H1 (cell line): ENCODE data around the gene GCH1. TPM values are rescaled to one million over a fixed set of nuclear protein-coding genes. Genes with fewer than 3 reads are reported as not detected.

Experiments
- CTCF ChIA-PET: fragments of 300-600 bp; sonication (Branson Sonifier 250); formaldehyde crosslinking; loops from one replicate; lab custom pipeline; 2021; ENCODE audit not compliant: partially characterized antibody; lab: Charles Lee
- POLR2A ChIA-PET: fragments of 300-600 bp; sonication (Branson Sonifier 250); formaldehyde crosslinking; loops from one replicate; lab custom pipeline; 2021; ENCODE audit warnings: inconsistent platforms; ENCODE audit not compliant: partially characterized antibody; lab: Charles Lee
- DNase-seq, 2 experiments: peaks; one replicate each; pipeline versions ENCODE4 v3.0.0 to v3.0.0-alpha.2; 2010 to 2022; ENCODE audit warnings: low spot score in 2 of 2, low read depth in 1 of 2, mixed read lengths in 1 of 2
- FAIRE-seq: peaks from 2 replicates; lab custom pipeline; 2011; peaks lifted over from hg19 to GRCh38; lab: Jason Lieb, UNC
- H2AFZ ChIP-seq: 2 replicates; pipeline ENCODE4 v1.8.1; 2012; ENCODE audit warnings: low read length, inconsistent platforms
- H2AK5ac ChIP-seq: 2 replicates; pipeline ENCODE4 v1.6.1; 2013; ENCODE audit warnings: low read depth, low read length
- H2BK120ac ChIP-seq: replicated peaks from 2 replicates; pipeline ENCODE3; 2013; ENCODE audit warnings: low read depth, low read length, inconsistent platforms
- H2BK12ac ChIP-seq: 2 replicates; pipeline ENCODE4 v1.6.1; 2013; ENCODE audit warnings: low read depth, low read length
- H2BK15ac ChIP-seq: 2 replicates; pipeline ENCODE4 v1.6.1; 2013; ENCODE audit warnings: low read length
- H2BK20ac ChIP-seq: 2 replicates; pipeline ENCODE4 v1.6.1; 2013; ENCODE audit warnings: low read length
- H2BK5ac ChIP-seq: 2 replicates; pipeline ENCODE4 v1.6.1; 2013; ENCODE audit warnings: low read depth, low read length
- H3K14ac ChIP-seq: 2 replicates; pipeline ENCODE4 v1.6.1; 2013; ENCODE audit warnings: inconsistent platforms; ENCODE audit not compliant: insufficient read length
- H3K18ac ChIP-seq: 2 replicates; pipeline ENCODE4 v1.6.1; 2013; ENCODE audit warnings: low read length; ENCODE audit errors: extremely low read depth
- H3K23ac ChIP-seq: 2 replicates; pipeline ENCODE4 v1.6.1; 2013; ENCODE audit warnings: inconsistent platforms; ENCODE audit not compliant: insufficient read length
- H3K23me2 ChIP-seq: 2 replicates; pipeline ENCODE4 v1.6.1; 2013; ENCODE audit warnings: low read depth, low read length
- H3K27ac ChIP-seq: 2 replicates; pipeline ENCODE4 v1.6.1; 2011; ENCODE audit warnings: low read depth, low read length, inconsistent platforms
- H3K27me3 ChIP-seq, 4 experiments: replicated peaks in 1 of 4; 1 replicate in 1 of 4; 2 replicates in 3 of 4; pipeline versions ENCODE4 v1.6.1 to v1.8.1; 2011 to 2013; ENCODE audit warnings: low read length in 3 of 4, mild to moderate bottlenecking in 3 of 4, inconsistent platforms in 2 of 4, mixed read lengths in 2 of 4, moderate library complexity in 1 of 4; ENCODE audit not compliant: control insufficient read depth in 3 of 4, insufficient read depth in 3 of 4; ENCODE audit errors: extremely low read depth in 1 of 4
- H3K36me3 ChIP-seq, 4 experiments: 2 replicates each; pipeline versions ENCODE4 v1.6.1 to v1.8.1; 2011 to 2013; ENCODE audit warnings: mild to moderate bottlenecking in 4 of 4, low read length in 3 of 4, moderate library complexity in 2 of 4, control low read depth in 1 of 4, inconsistent platforms in 1 of 4; ENCODE audit not compliant: insufficient read depth in 4 of 4, control insufficient read depth in 2 of 4
- H3K4ac ChIP-seq: replicated peaks from 2 replicates; pipeline ENCODE3; 2013; ENCODE audit warnings: low read length, low read depth, mixed read lengths, inconsistent platforms; ENCODE audit not compliant: insufficient read length
- H3K4me1 ChIP-seq, 4 experiments: replicated peaks in 1 of 4; 1 replicate in 1 of 4; 2 replicates in 3 of 4; pipeline versions ENCODE4 v1.6.1 to v1.8.1; 2011 to 2013; ENCODE audit warnings: low read length in 3 of 4, inconsistent platforms in 2 of 4, mixed read lengths in 1 of 4; ENCODE audit not compliant: insufficient read depth in 4 of 4, control insufficient read depth in 3 of 4
- H3K4me2 ChIP-seq, 2 experiments: 2 replicates each; pipeline versions ENCODE4 v1.6.1 to v1.8.1; 2011 to 2013; ENCODE audit warnings: low read depth in 2 of 2, low read length in 2 of 2, control low read depth in 1 of 2, inconsistent platforms in 1 of 2, mild to moderate bottlenecking in 1 of 2; ENCODE audit not compliant: insufficient read depth in 1 of 2
- H3K4me3 ChIP-seq, 4 experiments: fragments of 200-600, 300-600 bp in 1 of 4; sonication (generic), shearing (Covaris generic), sonication (Bioruptor Twin) in 1 of 4; 2 replicates each; pipeline versions ENCODE4 v1.5.1 to v1.8.1; 2011 to 2016; ENCODE audit warnings: low read length in 4 of 4, low read depth in 3 of 4, control low read depth in 2 of 4, inconsistent platforms in 2 of 4, mild to moderate bottlenecking in 2 of 4, mixed read lengths in 1 of 4, moderate library complexity in 1 of 4; ENCODE audit not compliant: insufficient read depth in 2 of 4; ENCODE audit errors: extremely low read depth in 1 of 4
- H3K56ac ChIP-seq: replicated peaks from 2 replicates; pipeline ENCODE3; 2013; ENCODE audit warnings: low read depth, mild to moderate bottlenecking, mixed read lengths, low read length, inconsistent platforms; ENCODE audit not compliant: insufficient read length
- H3K79me1 ChIP-seq: 2 replicates; pipeline ENCODE4 v1.6.1; 2013; ENCODE audit warnings: low read depth, low read length, control low read depth
- H3K79me2 ChIP-seq, 2 experiments: 2 replicates each; pipeline versions ENCODE4 v1.6.1 to v1.8.1; 2012 to 2013; ENCODE audit warnings: low read length in 2 of 2, mild to moderate bottlenecking in 2 of 2, inconsistent platforms in 1 of 2; ENCODE audit not compliant: insufficient read depth in 2 of 2, control insufficient read depth in 1 of 2
- H3K9ac ChIP-seq, 4 experiments: replicated peaks in 1 of 4; 1 replicate in 1 of 4; 2 replicates in 3 of 4; pipeline versions ENCODE4 v1.6.1 to v1.8.1; 2011 to 2013; ENCODE audit warnings: low read depth in 3 of 4, low read length in 3 of 4, control low read depth in 2 of 4, mild to moderate bottlenecking in 2 of 4, moderate library complexity in 2 of 4, inconsistent platforms in 1 of 4; ENCODE audit errors: extremely low read depth in 1 of 4
- H3K9me3 ChIP-seq, 2 experiments: 2 replicates each; pipeline versions ENCODE4 v1.6.1 to v1.8.1; 2012 to 2013; ENCODE audit warnings: mild to moderate bottlenecking in 2 of 2, moderate library complexity in 2 of 2, control low read depth in 1 of 2, inconsistent platforms in 1 of 2, low read depth in 1 of 2, low read length in 1 of 2, mixed read lengths in 1 of 2; ENCODE audit not compliant: insufficient read depth in 2 of 2
- H4K20me1 ChIP-seq, 2 experiments: replicated peaks in 1 of 2; 2 replicates each; pipeline versions ENCODE3 to v1.8.1; 2011 to 2013; ENCODE audit warnings: inconsistent platforms in 2 of 2, low read length in 2 of 2, mild to moderate bottlenecking in 1 of 2; ENCODE audit not compliant: insufficient read depth in 2 of 2, control insufficient read depth in 1 of 2
- H4K5ac ChIP-seq: 2 replicates; pipeline ENCODE4 v1.6.1; 2013; ENCODE audit warnings: low read length, low read depth, mixed read lengths, inconsistent platforms; ENCODE audit not compliant: insufficient read length
- H4K8ac ChIP-seq: 2 replicates; pipeline ENCODE4 v1.8.0; 2013; ENCODE audit warnings: mild to moderate bottlenecking, moderate library complexity, low read length, inconsistent platforms; ENCODE audit not compliant: insufficient read depth; ENCODE audit errors: extremely low read depth
- H4K91ac ChIP-seq: replicated peaks from 2 replicates; pipeline ENCODE3; 2013; ENCODE audit warnings: low read length, mixed read lengths, inconsistent platforms; ENCODE audit not compliant: insufficient read length
- BACH1 ChIP-seq: IDR thresholded peaks from 2 replicates; pipeline ENCODE4 v1.6.1; 2012; ENCODE audit warnings: low read length, improper control_type of control experiment
- EZH2 ChIP-seq: fragments of 200-600 bp; sonication (generic); IDR thresholded peaks from 2 replicates; pipeline ENCODE4 v1.7.1; 2012; ENCODE audit warnings: low read depth, mild to moderate bottlenecking, moderate library complexity, low read length, inconsistent platforms; ENCODE audit not compliant: severe bottlenecking
- KDM5A ChIP-seq: fragments of 200-600 bp; IDR thresholded peaks from 2 replicates; pipeline ENCODE4 v1.7.1; 2012; ENCODE audit warnings: mild to moderate bottlenecking, low read length, inconsistent platforms, mixed read lengths
- MAX ChIP-seq: IDR thresholded peaks from 2 replicates; pipeline ENCODE4 v1.6.1; 2012; ENCODE audit warnings: inconsistent platforms
- POU5F1 ChIP-seq: IDR thresholded peaks from 2 replicates; pipeline ENCODE4 v1.6.1; 2011; ENCODE audit warnings: low read depth, mild to moderate bottlenecking, low read length, moderate library complexity
- SP2 ChIP-seq: IDR thresholded peaks from 2 replicates; pipeline ENCODE4 v1.6.1; 2012; ENCODE audit warnings: mild to moderate bottlenecking, low read length, inconsistent platforms
- SRF ChIP-seq: IDR thresholded peaks from 2 replicates; pipeline ENCODE4 v1.6.1; 2011; ENCODE audit warnings: mild to moderate bottlenecking, low read depth, low read length, moderate library complexity
- TAF1 ChIP-seq: IDR thresholded peaks from 2 replicates; pipeline ENCODE4 v1.6.1; 2011; ENCODE audit warnings: mild to moderate bottlenecking, low read depth, low read length
- TEAD4 ChIP-seq: IDR thresholded peaks from 2 replicates; pipeline ENCODE4 v1.6.1; 2012; ENCODE audit warnings: low read depth, low read length, inconsistent platforms, mixed read lengths
- YY1 ChIP-seq: IDR thresholded peaks from 2 replicates; pipeline ENCODE4 v1.6.1; 2011; ENCODE audit warnings: low read depth, mild to moderate bottlenecking, low read length
- WGBS, 2 experiments: shearing (Covaris generic) in 1 of 2; methylation state at CpG; one replicate each; pipeline versions ENCODE4 v1.1.6 to v1.1.7; 2013 to 2015; ENCODE audit warnings: low lambda C conversion rate in 2 of 2, mixed read lengths in 2 of 2, inconsistent platforms in 1 of 2, low coverage in 1 of 2, missing lambda C conversion rate in 1 of 2; ENCODE audit not compliant: insufficient replicate concordance in 2 of 2, insufficient coverage in 1 of 2, insufficient read length in 1 of 2; ENCODE audit errors: extremely low coverage in 1 of 2, missing lambda C conversion rate in 1 of 2; 5-methylcytosine and 5-hydroxymethylcytosine counted together
- polyA plus RNA-seq, 7 experiments: library from polyadenylated mRNA; depleted of rRNA in 3 of 7; stranded (reverse) in 5 of 7; unstranded in 2 of 7; fragments of >200 nt in 5 of 7; fragments of 200-250 nt in 2 of 7; gene quantifications; 1 replicate in 5 of 7; 2 replicates in 1 of 7; 4 replicates in 1 of 7; pipeline versions ENCODE4 v1.2.1 to v1.2.3, GENCODE V29; 2011 to 2013; ENCODE audit warnings: missing spikeins in 2 of 7, mixed read lengths in 2 of 7
- total RNA-seq: library from RNA; stranded (reverse); fragmentation: NEBNext Ultra II Directional; extraction: Animal tissue kit (Norgen Biotek cat#: 25700); gene quantifications from 2 replicates; pipeline ENCODE4 v1.2.1, GENCODE V29; 2021

GCH1 gene
- total and polyA plus RNA-seq, 2 of the 8 experiments (the other 6 are each of a cell fraction or from before 2014, with no cell fraction given), result 7.3 to 7.9 TPM

- Histone ChIP-seq H3K9me3 (peaks cover 9% of the 10 kb centered on the region in 2 experiments; a peak in 2 of 4 replicates), H4K91ac (no peak overlapping the region), H2AK5ac (no peak overlapping the region), H3K4me2 (no peak overlapping the region), H3K23ac (no peak overlapping the region), H3K79me1 (no peaks in the 10 kb centered on the region), H3K27me3 (no peaks in the 10 kb centered on the region), H4K20me1 (peaks cover 0 to 1% of the 10 kb centered on the region in 2 experiments), H3K23me2 (no peaks in the 10 kb centered on the region), H2BK20ac (no peak overlapping the region), H3K4me3 (no peak overlapping the region), H4K5ac (no peak overlapping the region), H2AFZ (no peak overlapping the region), H3K27ac (no peak overlapping the region), H3K9ac (no peak overlapping the region), H3K56ac (no peak overlapping the region), H3K18ac (no peak overlapping the region), H2BK5ac (no peak overlapping the region), H3K4ac (no peak overlapping the region), H2BK15ac (no peak overlapping the region), H2BK120ac (no peak overlapping the region), H3K14ac (no peak overlapping the region), H2BK12ac (no peak overlapping the region), H4K8ac (no peak overlapping the region), H3K79me2 (no peaks in the 10 kb centered on the region), H3K4me1 (no peaks in the 10 kb centered on the region), H3K36me3 (peaks cover 0 to 37% (median 16%) of the 10 kb centered on the region in 4 experiments; a peak in 5 of 8 replicates)
- no peak for TF ChIP-seq SP2
- no peak for TF ChIP-seq TEAD4
- TF ChIP-seq TAF1, result no peak
- TF ChIP-seq SRF, result no peak
- no peak for TF ChIP-seq KDM5A
- no peak for TF ChIP-seq POU5F1
- TF ChIP-seq YY1, result no peak
- no peak for TF ChIP-seq MAX
- TF ChIP-seq BACH1, result no peak
- TF ChIP-seq EZH2, result no peak
- WGBS, 2 experiments, result 84% methylated on average over 3 of the region's 3 CpGs; no CpG with 5 or more reads in 1 of the 2 experiments
- POLR2A ChIA-PET, result no interaction called here
- DNase-seq (no peak), FAIRE-seq (no peak)
- CTCF ChIA-PET, result no interaction called here
These were observed 44.6 kb upstream of the GCH1 start for GRCh38 chr14:54947230-54947629.
